K562 (cell line): Measurements from ENCODE around the gene LPCAT1. TPM values are rescaled to one million over a fixed set of nuclear protein-coding genes. Genes with fewer than 3 reads are reported as not detected.

Experiments
- ATAC-seq: fragments of 200-7000 bp; cut with Tn5 transposase; 3 replicates; pipeline ENCODE4 v1.9.1; 2020; ENCODE audit warnings: moderate library complexity
- BruUV-seq: library from RNA; stranded (reverse); fragments of 400-500 nt; replicated peaks from 2 replicates; lab custom pipeline; 2021; lab: Mats Ljungman, UMichigan
- CTCF ChIA-PET: fragments of 300-600 bp; formaldehyde crosslinking; extraction: SDS; loops from one replicate; lab custom pipeline; 2021; ENCODE audit warnings: low intra/inter-chr PET ratio; lab: Yijun Ruan, JAX
- POLR2A ChIA-PET: fragments of 300-600, 350-650 bp; sonication (Branson Sonifier 250); formaldehyde crosslinking; extraction: SDS; loops from one replicate; lab custom pipeline; 2021; ENCODE audit warnings: antibody characterized with exemption, inconsistent platforms; lab: Yijun Ruan, JAX
- DNase-seq, 4 experiments: peaks; one replicate each; pipeline versions ENCODE4 v3.0.0 to v3.0.0-alpha.2; 2011 to 2018; ENCODE audit warnings: low spot score in 3 of 4, mixed read lengths in 3 of 4; ENCODE audit errors: extremely low read depth in 1 of 4
- FAIRE-seq: peaks from 2 replicates; lab custom pipeline; 2011; peaks lifted over from hg19 to GRCh38; lab: Jason Lieb, UNC
- H2AFZ ChIP-seq: 2 replicates; pipeline ENCODE4 v1.6.0; 2011; ENCODE audit warnings: low read depth, low read length, control low read depth, inconsistent platforms
- H3K27ac ChIP-seq: fragments of 200-600 bp; 3 replicates; pipeline ENCODE4 v1.8.0; 2011; ENCODE audit warnings: low read depth, mild to moderate bottlenecking, control low read depth, inconsistent platforms, low read length, moderate library complexity, mixed read lengths; ENCODE audit errors: extremely low read depth
- H3K27me3 ChIP-seq, 2 experiments: fragments of 300-600 bp in 1 of 2; 2 replicates in 1 of 2; 3 replicates in 1 of 2; pipeline versions ENCODE4 v1.6.0 to v1.8.0; 2011; ENCODE audit warnings: inconsistent platforms in 2 of 2, low read length in 2 of 2, mild to moderate bottlenecking in 1 of 2, mixed read lengths in 1 of 2, moderate library complexity in 1 of 2; ENCODE audit not compliant: control insufficient read depth in 2 of 2, insufficient read depth in 2 of 2
- H3K36me3 ChIP-seq: fragments of 300-600 bp; 3 replicates; pipeline ENCODE4 v1.8.0; 2011; ENCODE audit warnings: mild to moderate bottlenecking, low read length, inconsistent platforms; ENCODE audit not compliant: control insufficient read depth, insufficient read depth
- H3K4me1 ChIP-seq, 2 experiments: fragments of 200-600 bp in 1 of 2; replicated peaks in 1 of 2; 2 replicates in 1 of 2; 3 replicates in 1 of 2; pipeline versions ENCODE4 v1.5.1 to v1.8.0; 2011; ENCODE audit warnings: inconsistent platforms in 2 of 2, low read length in 2 of 2, mild to moderate bottlenecking in 1 of 2, mixed read lengths in 1 of 2, moderate library complexity in 1 of 2; ENCODE audit not compliant: control insufficient read depth in 2 of 2, insufficient read depth in 2 of 2
- H3K4me2 ChIP-seq: 2 replicates; pipeline ENCODE4 v1.6.1; 2011; ENCODE audit warnings: low read length, control low read depth, inconsistent platforms, mixed read lengths; ENCODE audit not compliant: insufficient read depth
- H3K4me3 ChIP-seq: fragments of 200-600 bp; sonication (generic), shearing (Covaris generic); 2 replicates; pipeline ENCODE4 v1.5.1; 2016; ENCODE audit warnings: control low read depth, inconsistent platforms
- H3K79me2 ChIP-seq: fragments of 200-600 bp; 3 replicates; pipeline ENCODE4 v1.8.0; 2011; ENCODE audit warnings: low read length, inconsistent platforms; ENCODE audit not compliant: control insufficient read depth, insufficient read depth
- H3K9ac ChIP-seq, 2 experiments: 2 replicates each; pipeline versions ENCODE4 v1.6.0 to v1.6.1; 2011; ENCODE audit warnings: low read depth in 2 of 2, low read length in 2 of 2, control low read depth in 1 of 2, inconsistent platforms in 1 of 2, mild to moderate bottlenecking in 1 of 2, mixed read lengths in 1 of 2; ENCODE audit not compliant: insufficient read depth in 1 of 2
- H3K9me1 ChIP-seq: one replicate; pipeline ENCODE4 v1.6.0; 2011; ENCODE audit warnings: inconsistent platforms, mild to moderate bottlenecking, low read length, moderate library complexity; ENCODE audit not compliant: control insufficient read depth, insufficient read depth
- H3K9me3 ChIP-seq: replicated peaks from 2 replicates; pipeline ENCODE4 v1.5.1; 2011; ENCODE audit warnings: low read depth, low read length, inconsistent platforms; ENCODE audit not compliant: control insufficient read depth, insufficient read depth
- H4K20me1 ChIP-seq: replicated peaks from 2 replicates; pipeline ENCODE4 v1.6.1; 2011; ENCODE audit warnings: low read length, inconsistent platforms, mixed read lengths; ENCODE audit not compliant: control insufficient read depth, insufficient read depth
- CHD1 ChIP-seq: fragments of 200-600 bp; sonication (generic); IDR thresholded peaks from one replicate; pipeline ENCODE4 v1.6.1; 2012; ENCODE audit warnings: mild to moderate bottlenecking, moderate library complexity, low read length, inconsistent platforms
- DPF2 ChIP-seq: fragments of 450-650 bp; IDR thresholded peaks from 2 replicates; pipeline ENCODE4 v1.6.1; 2016
- GABPB1 ChIP-seq: sonication (generic); formaldehyde crosslinking; IDR thresholded peaks from 2 replicates; pipeline ENCODE4 v1.8.0; 2022; ENCODE audit warnings: mild to moderate bottlenecking, missing genetic modification reagents
- HLTF ChIP-seq: fragments of 450-650 bp; IDR thresholded peaks from 2 replicates; pipeline ENCODE4 v1.6.1; 2016
- HSF4 ChIP-seq: fragments of 250-450 bp; sonication (Bioruptor Pico); IDR thresholded peaks from 2 replicates; pipeline ENCODE4 v2.1.2; 2022; ENCODE audit warnings: mild to moderate bottlenecking, moderate library complexity, borderline replicate concordance
- KLF16 ChIP-seq: IDR thresholded peaks from 2 replicates; pipeline ENCODE4 v1.6.1; 2016; ENCODE audit warnings: antibody characterized with exemption
- MCM2 ChIP-seq: fragments of 450-650 bp; IDR thresholded peaks from 2 replicates; pipeline ENCODE4 v1.6.1; 2017; ENCODE audit warnings: low read depth, mild to moderate bottlenecking
- MECOM ChIP-seq: fragments of 250-450 bp; sonication (Bioruptor Pico); IDR thresholded peaks from 2 replicates; pipeline ENCODE4 v1.8.0; 2022; ENCODE audit warnings: inconsistent platforms
- MTA1 ChIP-seq: fragments of 450-650 bp; IDR thresholded peaks from 2 replicates; pipeline ENCODE4 v1.6.1; 2017; ENCODE audit warnings: borderline replicate concordance
- POLR2G ChIP-seq: fragments of 200-400 bp; formaldehyde crosslinking; IDR thresholded peaks from 2 replicates; pipeline ENCODE4 v1.6.1; 2017; ENCODE audit warnings: low read depth, mild to moderate bottlenecking, antibody characterized with exemption, low read length, moderate library complexity
- POLR2H ChIP-seq: IDR thresholded peaks from 2 replicates; pipeline ENCODE4 v1.6.1; 2016; ENCODE audit warnings: missing genetic modification characterization, low read depth, mild to moderate bottlenecking, control low read depth, missing compliant biosample characterization, moderate library complexity
- RBM34 ChIP-seq: fragments of 200-400 bp; formaldehyde crosslinking; IDR thresholded peaks from 2 replicates; pipeline ENCODE4 v1.6.1; 2018; ENCODE audit warnings: low read length, borderline replicate concordance; ENCODE audit not compliant: insufficient read depth
- SP2 ChIP-seq: IDR thresholded peaks from 2 replicates; pipeline ENCODE4 v1.6.1; 2011; ENCODE audit warnings: mild to moderate bottlenecking, low read depth, low read length, moderate library complexity; ENCODE audit not compliant: poor library complexity, severe bottlenecking; ENCODE audit errors: extremely low read depth
- ZNF121 ChIP-seq: sonication (generic); formaldehyde crosslinking; conservative IDR thresholded peaks from 2 replicates; pipeline ENCODE4 v1.8.0; 2022; ENCODE audit warnings: missing genetic modification reagents
- ZNF175 ChIP-seq: fragments of 200-800 bp; sonication (Bioruptor generic); IDR thresholded peaks from 2 replicates; pipeline ENCODE4 v1.6.1; 2016; ENCODE audit warnings: low read depth, mild to moderate bottlenecking, missing genetic modification characterization, missing compliant biosample characterization
- ZNF224 ChIP-seq: sonication (generic); formaldehyde crosslinking; IDR thresholded peaks from 2 replicates; pipeline ENCODE4 v1.8.0; 2022; ENCODE audit warnings: mild to moderate bottlenecking, missing genetic modification reagents
- ZNF3 ChIP-seq: fragments of 250-450 bp; sonication (Bioruptor Pico); IDR thresholded peaks from 2 replicates; pipeline ENCODE4 v1.5.0; 2021; ENCODE audit warnings: mild to moderate bottlenecking, moderate library complexity
- ZNF324 ChIP-seq: fragments of 250-450 bp; sonication (Bioruptor Pico); IDR thresholded peaks from 2 replicates; pipeline ENCODE4 v1.4.0; 2020; ENCODE audit warnings: mild to moderate bottlenecking
- ZNF699 ChIP-seq: fragments of 250-450 bp; sonication (Bioruptor Pico); IDR thresholded peaks from 2 replicates; pipeline ENCODE4 v1.8.0; 2021; ENCODE audit warnings: mild to moderate bottlenecking, moderate library complexity; ENCODE audit not compliant: insufficient replicate concordance
- WGBS: fragments of 100-300 bp; shearing (Covaris generic); methylation state at CpG from one replicate; pipeline ENCODE4 v1.1.6; 2016; ENCODE audit warnings: low coverage, mixed read lengths; ENCODE audit not compliant: insufficient coverage; ENCODE audit errors: missing lambda C conversion rate; 5-methylcytosine and 5-hydroxymethylcytosine counted together
- in situ Hi-C: fragments of 300-500 bp; cut with MboI; formaldehyde crosslinking; loops from 4 replicates; pipeline ENCODE4 v1.15.0; 2018; ENCODE audit warnings: inconsistent platforms, mixed read lengths
- intact Hi-C: fragments of 100-400 bp; cut with micrococcal nuclease; formaldehyde crosslinking; loops from 2 replicates; pipeline ENCODE4 v1.14.2; 2022
- polyA plus RNA-seq, 8 experiments: library from polyadenylated mRNA; depleted of rRNA in 4 of 8; stranded (reverse) in 5 of 8; unstranded in 3 of 8; fragments of >200 nt; fragmentation: Nextera tagmentation in 2 of 8; fragmentation: Illumina TruSeq in 1 of 8; extraction: Ambion mirVana in 2 of 8; extraction: Trizol in 1 of 8; gene quantifications; 2 replicates each; pipeline versions ENCODE4 v1.2.1 to v1.2.3, GENCODE V29; 2011 to 2014; ENCODE audit warnings: inconsistent platforms in 1 of 8, missing spikeins in 1 of 8
- total RNA-seq, 7 experiments: library from RNA; depleted of rRNA in 6 of 7; stranded (reverse); fragments of >200 nt in 6 of 7; fragmentation: Illumina TruSeq in 2 of 7; extraction: Trizol in 2 of 7; gene quantifications; 2 replicates each; pipeline versions ENCODE4 v1.2.1 to v1.2.3, GENCODE V29; 2011 to 2021; ENCODE audit warnings: low replicate concordance in 1 of 7
- TF ChIP-seq, protein P1 (sequence below): IDR thresholded peaks from 2 replicates; pipeline ENCODE4 v1.6.1; 2011; ENCODE audit warnings: borderline replicate concordance, low read depth, mild to moderate bottlenecking, moderate library complexity, low read length; ENCODE audit not compliant: insufficient read depth, poor library complexity, severe bottlenecking

The LPCAT1 gene
- total and polyA plus RNA-seq, 9 of the 15 experiments (the other 6 are each of a cell fraction or from before 2014, with no cell fraction given), result 0.14 to 18.4 (median 13.9) TPM

DNA sequence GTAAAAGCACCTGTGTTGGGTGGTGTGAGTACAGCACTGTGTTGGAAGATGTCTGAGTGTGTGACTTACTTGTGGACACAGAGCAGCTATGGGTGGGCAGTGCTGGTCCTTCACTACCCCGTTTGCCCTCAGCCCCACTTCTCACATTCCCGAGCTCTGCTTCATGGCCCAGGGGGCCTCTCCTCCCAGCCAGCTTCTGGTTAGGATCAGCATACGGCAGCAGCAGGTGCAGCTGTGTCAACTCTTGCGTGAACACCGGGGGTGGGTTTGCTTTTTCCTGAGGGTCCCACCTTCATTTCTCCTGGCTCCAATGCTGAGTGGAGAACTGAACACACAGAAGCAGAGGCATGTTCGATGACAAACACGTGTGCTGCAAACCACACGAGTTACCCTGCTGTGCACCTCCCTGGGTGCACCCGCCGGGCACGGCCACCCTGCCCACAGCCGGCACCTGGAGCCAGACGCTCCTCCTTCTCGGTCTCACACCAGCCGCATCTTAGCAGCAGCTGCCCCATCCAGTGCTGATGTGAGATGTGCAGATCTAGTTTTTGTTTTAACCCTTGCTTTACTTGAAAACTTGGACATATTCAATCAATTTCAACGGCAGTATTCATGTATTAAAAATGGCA is 63.6 kb downstream of the LPCAT1 start:
- DNase-seq (no peak), ATAC-seq (no peak), FAIRE-seq (no peak)
- intact Hi-C loops (no loop called here), in situ Hi-C loops (no loop called here)
- H4K20me1 ChIP-seq, result no peaks in the 10 kb centered on the region
- no peak overlapping the region for H3K9ac ChIP-seq
- H3K27ac ChIP-seq, result no peak overlapping the region
- ChIA-PET CTCF (no interaction called here), POLR2A (interaction anchor here (0.6 kb wide), 1 partner anchor 50 kb away, joined by 3 read pairs; no protein-coding TSS in a partner anchor)
- no peak overlapping the region for H3K4me3 ChIP-seq
- peaks cover 0 to 8% of the 10 kb centered on the region in 2 experiments; a peak in 1 of 5 replicates for H3K4me1 ChIP-seq
- no peaks in the 10 kb centered on the region for H3K9me1 ChIP-seq
- H3K36me3 ChIP-seq, result no peaks in the 10 kb centered on the region
- BruUV-seq, result no TSS peak
- peaks cover 20% of the 10 kb centered on the region for H3K9me3 ChIP-seq
- TF ChIP-seq CHD1 (no peak), ZNF175 (CRISPR knock-in tag) (no peak), ZNF324 (CRISPR knock-in tag) (no peak), ZNF3 (no peak), MTA1 (no peak), MECOM (no peak), HLTF (no peak), MCM2 (no peak), HSF4 (no peak), POLR2G (no peak), DPF2 (no peak), POLR2H (no peak), KLF16 (no peak), ZNF699 (CRISPR knock-in tag) (no peak), ZNF224 (CRISPR knock-in tag) (no peak), RBM34 (no peak), ZNF121 (CRISPR knock-in tag) (no peak), GABPB1 (CRISPR knock-in tag) (no peak), SP2 (no peak)
- TF ChIP-seq, protein P1, sequence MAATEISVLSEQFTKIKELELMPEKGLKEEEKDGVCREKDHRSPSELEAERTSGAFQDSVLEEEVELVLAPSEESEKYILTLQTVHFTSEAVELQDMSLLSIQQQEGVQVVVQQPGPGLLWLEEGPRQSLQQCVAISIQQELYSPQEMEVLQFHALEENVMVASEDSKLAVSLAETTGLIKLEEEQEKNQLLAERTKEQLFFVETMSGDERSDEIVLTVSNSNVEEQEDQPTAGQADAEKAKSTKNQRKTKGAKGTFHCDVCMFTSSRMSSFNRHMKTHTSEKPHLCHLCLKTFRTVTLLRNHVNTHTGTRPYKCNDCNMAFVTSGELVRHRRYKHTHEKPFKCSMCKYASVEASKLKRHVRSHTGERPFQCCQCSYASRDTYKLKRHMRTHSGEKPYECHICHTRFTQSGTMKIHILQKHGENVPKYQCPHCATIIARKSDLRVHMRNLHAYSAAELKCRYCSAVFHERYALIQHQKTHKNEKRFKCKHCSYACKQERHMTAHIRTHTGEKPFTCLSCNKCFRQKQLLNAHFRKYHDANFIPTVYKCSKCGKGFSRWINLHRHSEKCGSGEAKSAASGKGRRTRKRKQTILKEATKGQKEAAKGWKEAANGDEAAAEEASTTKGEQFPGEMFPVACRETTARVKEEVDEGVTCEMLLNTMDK, result no peak
- WGBS, result 41% methylated on average over 16 of the region's 16 CpGs
- H3K4me2 ChIP-seq, result no peak overlapping the region
- H3K79me2 ChIP-seq, result no peaks in the 10 kb centered on the region
- H2AFZ ChIP-seq, result no peak overlapping the region
- H3K27me3 ChIP-seq, result no peaks in the 10 kb centered on the region; a peak in 1 of 5 replicates
